Activated CD8-positive, alpha-beta T cell treated with anti-CD3 and anti-CD28 coated beads, Interleukin-2, amount 10 ng/mL, durations not matched to agents 7 days and 5 days (primary cell): ENCODE measurements around the gene ZBTB1. TPM values are rescaled to one million over a fixed set of nuclear protein-coding genes. Genes with fewer than 3 reads are reported as not detected.
A peak's percentile ranks its signal among the peaks of the same experiment; 100 is the strongest.

ENCODE experiments used
- ATAC-seq: fragments of 150-1000 bp; cut with Tn5 transposase; one replicate; pipeline ENCODE4 v1.10.0; 2021; ENCODE audit warnings: moderate library complexity
- CTCF ChIA-PET: fragments of 350-600 bp; sonication (Branson Sonifier 250); formaldehyde crosslinking; loops from one replicate; lab custom pipeline; 2021; ENCODE audit warnings: antibody characterized with exemption; lab: Charles Lee
- POLR2A ChIA-PET: fragments of 350-600 bp; sonication (Branson Sonifier 250); formaldehyde crosslinking; loops from one replicate; lab custom pipeline; 2021; ENCODE audit warnings: antibody characterized with exemption; lab: Charles Lee
- DNase-seq: peaks from one replicate; pipeline ENCODE4 v3.0.0-alpha.2; 2020
- H3K27ac Mint-ChIP-seq: one replicate; pipeline ENCODE4 v1.8.0; 2021; ENCODE audit warnings: mild to moderate bottlenecking, mixed read lengths
- H3K27me3 Mint-ChIP-seq: one replicate; pipeline ENCODE4 v1.8.0; 2021; ENCODE audit warnings: low read depth, mixed read lengths
- H3K36me3 Mint-ChIP-seq: one replicate; pipeline ENCODE4 v1.8.0; 2021; ENCODE audit warnings: low read depth, mixed read lengths
- H3K4me1 Mint-ChIP-seq: one replicate; pipeline ENCODE4 v1.8.0; 2021; ENCODE audit warnings: low read depth, mixed read lengths
- H3K4me3 Mint-ChIP-seq: one replicate; pipeline ENCODE4 v1.8.0; 2021; ENCODE audit warnings: mild to moderate bottlenecking, mixed read lengths
- H3K9me3 Mint-ChIP-seq: one replicate; pipeline ENCODE4 v1.8.0; 2022; ENCODE audit warnings: mixed read lengths; ENCODE audit not compliant: insufficient read depth
- total RNA-seq, 2 experiments: library from RNA; stranded (reverse); gene quantifications; one replicate each; pipeline ENCODE4 v1.2.3, GENCODE V29; 2021

The ZBTB1 gene
- total RNA-seq, 2 experiments from 2014 or later = 58.3 to 61.7 TPM

DNA sequence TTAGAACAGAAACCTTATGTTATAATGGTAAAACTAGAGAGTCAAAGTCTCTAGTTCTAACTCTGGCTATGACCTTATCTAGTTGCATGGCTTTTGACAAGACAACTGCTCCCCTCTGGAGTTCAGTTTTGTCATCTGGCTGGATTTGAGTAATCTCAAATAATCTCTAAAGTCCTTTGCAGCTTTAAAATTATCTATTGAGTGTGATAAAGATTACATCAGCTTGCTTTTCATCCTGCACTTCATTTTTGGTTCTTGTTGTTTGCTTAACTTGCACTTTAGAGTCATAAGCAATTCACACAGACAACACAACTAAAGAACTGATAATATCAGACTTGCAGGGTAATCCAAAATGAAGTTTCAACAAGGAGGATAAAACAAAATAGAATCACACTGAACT is 37.0 kb upstream of the ZBTB1 start:
- ATAC-seq (no peak), DNase-seq (no peak)
- CTCF ChIA-PET = interaction anchor here (1.2 to 3.7 kb wide), 7 partner anchors 10 to 124 kb away, joined by 3 to 27 read pairs (median 8); no protein-coding TSS in a partner anchor
- Mint-ChIP-seq H3K4me3 (no peak overlapping the region), H3K9me3 (no peaks in the 10 kb centered on the region), H3K4me1 (peaks cover 40% of the 10 kb centered on the region), H3K36me3 (peaks cover 7% of the 10 kb centered on the region), H3K27me3 (peaks cover 4% of the 10 kb centered on the region), H3K27ac (no peak overlapping the region)
- POLR2A ChIA-PET = no interaction called here

- H3K27me3 Mint-ChIP-seq = peaks cover 4% of the 10 kb centered on the region
- H3K4me3 Mint-ChIP-seq = no peak overlapping the region
- H3K36me3 Mint-ChIP-seq = peaks cover 5% of the 10 kb centered on the region
- peaks cover 40% of the 10 kb centered on the region for H3K4me1 Mint-ChIP-seq
- ATAC-seq = no peak
- DNase-seq = no peak
- no peak overlapping the region for H3K27ac Mint-ChIP-seq
- POLR2A ChIA-PET = no interaction called here
- H3K9me3 Mint-ChIP-seq = no peaks in the 10 kb centered on the region
- CTCF ChIA-PET = interaction anchor here (1.0 to 3.7 kb wide), 6 partner anchors 9 to 125 kb away, joined by 3 to 27 read pairs (median 6); no protein-coding TSS in a partner anchor
Measured at GRCh38 chr14:64468451-64468850, 36.1 kb upstream of the ZBTB1 start.

DNA sequence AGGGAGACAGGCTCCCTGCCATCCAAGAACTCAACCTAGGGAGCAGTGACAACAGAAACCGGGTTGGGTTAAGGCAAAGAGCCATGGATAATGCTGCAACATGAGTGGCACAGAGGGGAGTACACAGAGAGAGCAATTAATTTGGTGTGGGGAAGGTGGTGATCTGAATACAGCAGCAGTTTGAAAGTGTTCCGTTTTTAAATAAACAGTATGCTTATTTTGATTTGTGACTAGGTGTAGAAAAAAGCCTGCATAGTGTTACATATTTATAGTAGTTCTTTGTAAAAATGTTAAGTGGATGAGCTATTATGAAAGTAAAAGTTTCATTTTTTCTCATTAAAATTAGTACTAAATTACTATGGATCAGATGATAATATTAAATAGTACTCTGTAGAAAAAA is 30.5 kb upstream of the ZBTB1 start:
- ChIA-PET POLR2A (interaction anchor here (0.6 kb wide), 1 partner anchor 826 kb away, joined by 4 read pairs; no protein-coding TSS in a partner anchor), CTCF (interaction anchor here (1.0 to 6.6 kb wide), 5 partner anchors 29 to 130 kb away, joined by 3 to 48 read pairs (median 4); no protein-coding TSS in a partner anchor)
- no peak for ATAC-seq
- no peak overlapping the region for H3K27ac Mint-ChIP-seq
- no peaks in the 10 kb centered on the region for H3K9me3 Mint-ChIP-seq
- no peaks in the 10 kb centered on the region for H3K36me3 Mint-ChIP-seq
- no peak for DNase-seq
- H3K27me3 Mint-ChIP-seq = no peaks in the 10 kb centered on the region
- no peaks in the 10 kb centered on the region for H3K4me1 Mint-ChIP-seq
- no peak overlapping the region for H3K4me3 Mint-ChIP-seq

DNA sequence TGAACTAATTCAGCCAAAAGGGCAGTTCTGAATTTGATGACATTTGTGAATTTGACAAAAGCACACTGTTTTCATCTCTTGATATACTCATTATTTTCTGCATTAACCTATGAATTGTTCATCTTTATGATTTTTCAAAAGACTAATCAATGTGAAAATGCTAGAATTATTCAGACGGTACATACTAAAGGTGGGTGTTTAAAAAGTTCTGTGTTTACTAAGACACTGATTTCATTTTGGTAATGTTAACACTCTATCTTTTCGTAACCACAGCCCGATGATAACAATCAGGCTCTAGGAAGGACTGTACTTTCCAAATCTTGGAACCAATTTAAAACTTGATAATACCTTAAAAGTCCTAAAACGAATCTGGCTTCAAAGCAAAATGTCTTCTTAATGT is 29.9 kb upstream of the ZBTB1 start:
- H3K27ac Mint-ChIP-seq = no peak overlapping the region
- DNase-seq (no peak), ATAC-seq (no peak)
- no peaks in the 10 kb centered on the region for H3K36me3 Mint-ChIP-seq
- POLR2A ChIA-PET = no interaction called here
- H3K4me3 Mint-ChIP-seq = no peak overlapping the region
- no peaks in the 10 kb centered on the region for H3K4me1 Mint-ChIP-seq
- no peaks in the 10 kb centered on the region for H3K27me3 Mint-ChIP-seq
- no peaks in the 10 kb centered on the region for H3K9me3 Mint-ChIP-seq
- CTCF ChIA-PET = interaction anchor here (1.0 to 6.6 kb wide), 4 partner anchors 28 to 130 kb away, joined by 3 to 48 read pairs (median 15); no protein-coding TSS in a partner anchor

GRCh38 chr14:64475585-64476273 is 28.8 kb upstream of the ZBTB1 start:
- no peaks in the 10 kb centered on the region for H3K4me1 Mint-ChIP-seq
- no peaks in the 10 kb centered on the region for H3K36me3 Mint-ChIP-seq
- ChIA-PET CTCF (interaction anchor here (1.9 to 6.6 kb wide), 3 partner anchors 27 to 131 kb away, joined by 4 to 48 read pairs (median 26); no protein-coding TSS in a partner anchor), POLR2A (interaction anchor here (0.6 to 1.0 kb wide), 2 partner anchors 28 to 112 kb away, joined by 3 read pairs; no protein-coding TSS in a partner anchor)
- ATAC-seq (no peak), DNase-seq (no peak)
- no peak overlapping the region for H3K4me3 Mint-ChIP-seq
- H3K9me3 Mint-ChIP-seq = no peaks in the 10 kb centered on the region
- H3K27ac Mint-ChIP-seq = no peak overlapping the region
- H3K27me3 Mint-ChIP-seq = no peaks in the 10 kb centered on the region

DNA sequence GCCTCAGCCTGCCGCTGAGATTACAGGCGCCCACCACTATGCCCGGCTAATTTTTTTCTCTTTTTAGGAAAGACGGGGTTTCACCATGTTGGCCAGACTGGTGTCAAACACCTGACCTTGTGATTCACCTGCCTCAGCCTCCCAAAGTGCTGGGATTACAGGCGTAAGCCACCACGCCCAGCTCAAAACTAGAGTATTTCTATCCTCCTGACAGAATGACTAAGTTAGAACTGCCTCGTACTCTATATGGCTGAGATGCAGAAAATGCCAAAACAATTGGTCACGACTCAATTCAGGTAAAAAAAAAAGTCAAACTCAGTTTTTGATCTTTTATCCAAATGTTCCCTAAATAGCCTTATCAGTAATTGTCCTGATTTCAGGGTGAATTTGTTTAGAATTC is 28.1 kb upstream of the ZBTB1 start:
- peaks cover 2% of the 10 kb centered on the region for H3K36me3 Mint-ChIP-seq
- DNase-seq (no peak), ATAC-seq (no peak)
- ChIA-PET POLR2A (interaction anchor here (1.0 kb wide), 1 partner anchor 28 kb away, joined by 3 read pairs; no protein-coding TSS in a partner anchor), CTCF (interaction anchor here (4.2 to 6.6 kb wide), 2 partner anchors 47 to 132 kb away, joined by 26 to 48 read pairs; no protein-coding TSS in a partner anchor)
- no peaks in the 10 kb centered on the region for H3K27me3 Mint-ChIP-seq
- no peaks in the 10 kb centered on the region for H3K9me3 Mint-ChIP-seq
- H3K4me1 Mint-ChIP-seq = no peaks in the 10 kb centered on the region
- H3K4me3 Mint-ChIP-seq = no peak overlapping the region
- no peak overlapping the region for H3K27ac Mint-ChIP-seq

- POLR2A ChIA-PET = interaction anchor here (0.6 kb wide), 1 partner anchor 13 kb away, joined by 3 read pairs; no protein-coding TSS in a partner anchor
- ATAC-seq (no peak), DNase-seq (no peak)
Measured at GRCh38 chr14:64478634-64479250, 25.8 kb upstream of the ZBTB1 start.

DNA sequence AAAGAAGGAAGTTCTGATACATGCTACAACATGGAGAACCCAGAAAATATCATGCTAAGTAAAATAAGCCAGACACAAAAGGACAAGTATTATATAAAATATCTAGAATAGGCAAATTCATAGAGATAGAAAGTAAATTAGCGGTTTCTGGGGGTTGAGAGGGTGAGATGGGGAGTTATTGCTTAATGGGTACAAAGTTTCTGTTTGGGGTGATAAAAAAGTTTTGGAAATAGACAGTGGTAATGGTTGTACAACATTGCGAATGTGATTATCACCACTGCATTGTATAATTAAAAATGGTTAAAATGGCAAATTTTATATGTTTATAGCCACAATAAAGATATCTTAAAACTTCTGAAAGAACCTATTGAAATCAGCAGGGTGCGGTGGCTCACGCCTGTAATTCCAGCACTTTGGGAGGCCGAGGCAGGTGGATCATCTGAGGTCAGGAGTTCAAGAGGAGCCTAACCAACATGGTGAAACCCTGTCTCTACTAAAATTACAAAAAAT is 15.9 kb upstream of the ZBTB1 start:
- DNase-seq (no peak), ATAC-seq (no peak)
- H3K9me3 Mint-ChIP-seq = no peaks in the 10 kb centered on the region
- POLR2A ChIA-PET = interaction anchor here (3.4 kb wide), 1 partner anchor 13 kb away, joined by 20 read pairs; the partner anchor contains the start of gene ZBTB25
- CTCF ChIA-PET = interaction anchor here (1.5 to 6.0 kb wide), 3 partner anchors 10 to 145 kb away, joined by 4 to 30 read pairs (median 10); no protein-coding TSS in a partner anchor
- peaks cover 19% of the 10 kb centered on the region for H3K4me1 Mint-ChIP-seq
- H3K27ac Mint-ChIP-seq = no peak overlapping the region
- peaks cover 49% of the 10 kb centered on the region for H3K36me3 Mint-ChIP-seq
- H3K4me3 Mint-ChIP-seq = no peak overlapping the region
- no peaks in the 10 kb centered on the region for H3K27me3 Mint-ChIP-seq

More at GRCh38 chr14:64478634-64479250, 25.8 kb upstream of the ZBTB1 start:
- CTCF ChIA-PET = interaction anchor here (1.0 to 6.6 kb wide), 22 partner anchors 9 to 175 kb away, joined by 3 to 48 read pairs (median 6); partner anchors contain the start of gene MTHFD1
- Mint-ChIP-seq H3K36me3 (peaks cover 7% of the 10 kb centered on the region), H3K4me3 (no peak overlapping the region), H3K9me3 (no peaks in the 10 kb centered on the region), H3K4me1 (no peaks in the 10 kb centered on the region), H3K27ac (no peak overlapping the region), H3K27me3 (no peaks in the 10 kb centered on the region)

- peaks cover 31% of the 10 kb centered on the region for H3K4me1 Mint-ChIP-seq
- ChIA-PET CTCF (interaction anchor here (1.1 to 6.0 kb wide), 8 partner anchors 9 to 62 kb away, joined by 3 to 30 read pairs (median 4); no protein-coding TSS in a partner anchor), POLR2A (interaction anchor here (0.6 to 3.4 kb wide), 3 partner anchors 10 to 14 kb away, joined by 3 to 20 read pairs (median 3); partner anchors contain the start of gene ZBTB25)
- no peaks in the 10 kb centered on the region for H3K9me3 Mint-ChIP-seq
- DNase-seq (no peak), ATAC-seq (no peak)
- no peaks in the 10 kb centered on the region for H3K27me3 Mint-ChIP-seq
- no peak overlapping the region for H3K4me3 Mint-ChIP-seq
- H3K27ac Mint-ChIP-seq = peak overlapping the region; percentile 16
- peaks cover 55% of the 10 kb centered on the region for H3K36me3 Mint-ChIP-seq
Measured at GRCh38 chr14:64491637-64492036, 12.9 kb upstream of the ZBTB1 start.

- DNase-seq = no peak
- no peak for ATAC-seq
- peaks cover 40% of the 10 kb centered on the region for H3K4me1 Mint-ChIP-seq
- peaks cover 54% of the 10 kb centered on the region for H3K36me3 Mint-ChIP-seq
- ChIA-PET CTCF (interaction anchor here (1.2 to 1.8 kb wide), 3 partner anchors 15 to 64 kb away, joined by 3 to 9 read pairs (median 6); no protein-coding TSS in a partner anchor), POLR2A (interaction anchor here (0.9 kb wide), 1 partner anchor 10 kb away, joined by 5 read pairs; no protein-coding TSS in a partner anchor)
- no peaks in the 10 kb centered on the region for H3K9me3 Mint-ChIP-seq
- no peak overlapping the region for H3K27ac Mint-ChIP-seq
- no peaks in the 10 kb centered on the region for H3K27me3 Mint-ChIP-seq
- no peak overlapping the region for H3K4me3 Mint-ChIP-seq
Measured at GRCh38 chr14:64493455-64493854, 11.1 kb upstream of the ZBTB1 start.

DNA sequence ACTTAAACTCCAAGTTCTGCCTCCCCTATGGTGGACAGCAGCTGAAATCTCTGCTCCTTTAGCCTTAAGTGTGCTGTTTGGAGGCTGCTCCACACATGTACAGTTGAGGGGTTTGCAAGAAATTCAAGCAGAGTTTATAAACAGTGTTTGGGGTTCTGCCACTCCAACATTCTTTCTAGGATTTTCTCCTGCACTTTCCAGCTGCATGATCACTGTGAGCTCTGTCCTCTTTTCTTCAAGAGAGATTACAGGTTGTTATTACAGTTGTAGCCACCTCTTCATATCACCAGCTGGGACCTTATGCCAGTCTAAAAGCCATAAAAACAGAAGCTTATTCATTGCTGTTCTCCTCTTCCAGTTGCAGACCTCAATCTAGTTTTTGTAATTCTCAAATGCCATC is 9.3 kb upstream of the ZBTB1 start:
- no peak for DNase-seq
- Mint-ChIP-seq H3K4me3 (no peak overlapping the region), H3K36me3 (peaks cover 63% of the 10 kb centered on the region), H3K27ac (no peak overlapping the region), H3K9me3 (no peaks in the 10 kb centered on the region), H3K27me3 (no peaks in the 10 kb centered on the region), H3K4me1 (peaks cover 51% of the 10 kb centered on the region)
- ChIA-PET CTCF (interaction anchor here (0.7 to 4.9 kb wide), 4 partner anchors 10 to 151 kb away, joined by 3 to 43 read pairs (median 10); no protein-coding TSS in a partner anchor), POLR2A (interaction anchor here (2.4 kb wide), 1 partner anchor 9 kb away, joined by 18 read pairs; the partner anchor contains the start of genes ZBTB1 and ZBTB25)
- no peak for ATAC-seq
